NCI-H524 treated with DMSO at 0.1 percent for 48 hours (cell line): ENCODE results near the gene GREB1.
A peak's percentile ranks its signal among the peaks of the same experiment; 100 is the strongest.

Experiments used
- DNase-seq: peaks from one replicate; lab custom pipeline; 2025; lab: John Stamatoyannopoulos, UW

The GREB1 gene

DNA sequence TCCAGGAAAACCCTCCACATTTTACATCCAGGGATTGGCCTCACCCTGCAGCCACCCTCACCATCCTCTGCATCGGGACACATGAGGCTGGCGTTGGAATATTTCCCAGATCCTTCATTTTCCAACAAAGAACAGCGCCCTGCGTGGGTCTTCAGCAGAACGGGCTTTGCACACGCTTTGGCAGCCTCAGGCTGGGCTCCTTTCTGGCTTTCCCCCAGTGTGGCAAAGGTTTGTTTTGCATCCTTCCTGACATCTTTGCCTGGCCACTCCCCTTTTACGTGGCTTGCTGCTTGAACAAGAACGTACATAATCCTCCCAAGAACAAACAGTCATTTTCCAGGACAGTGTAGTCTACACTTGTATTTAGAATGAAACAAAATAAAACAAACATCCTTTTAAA is 25.6 kb upstream of the GREB1 start:
- DNase-seq: no peak

DNA sequence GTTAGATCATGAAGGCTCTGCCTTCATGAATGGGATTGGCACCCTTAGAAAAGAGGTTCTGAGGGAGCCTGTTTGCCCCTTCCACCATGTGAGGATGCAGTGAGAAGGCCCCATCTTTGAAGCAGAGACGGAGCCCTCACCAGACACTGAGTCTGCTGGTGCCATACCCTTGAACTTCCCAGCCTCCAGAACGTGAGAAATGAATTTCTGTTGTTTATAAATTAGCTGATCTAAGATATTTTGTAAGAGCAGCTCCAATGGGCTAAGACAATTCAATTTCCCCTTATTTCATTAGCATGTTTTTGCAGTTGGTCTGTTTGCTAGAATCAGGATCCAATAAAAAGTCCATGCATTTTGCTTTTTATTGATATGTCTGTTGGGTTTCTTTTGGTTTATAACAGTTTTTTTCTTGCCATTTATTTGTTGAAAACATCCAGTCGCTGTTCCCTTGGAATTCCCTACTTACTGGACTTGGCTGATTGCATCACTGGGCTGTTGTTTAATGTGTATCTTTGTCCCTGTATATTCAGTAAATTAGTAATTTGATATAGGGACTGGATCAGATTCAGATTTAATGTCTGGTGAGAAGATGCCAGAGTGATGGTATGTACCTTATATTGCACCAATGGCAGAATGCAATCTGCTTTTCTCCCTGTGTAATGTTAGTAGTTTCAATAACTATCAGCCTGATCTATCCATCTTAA is 24.0 kb upstream of the GREB1 start:
- no peak for DNase-seq

DNA sequence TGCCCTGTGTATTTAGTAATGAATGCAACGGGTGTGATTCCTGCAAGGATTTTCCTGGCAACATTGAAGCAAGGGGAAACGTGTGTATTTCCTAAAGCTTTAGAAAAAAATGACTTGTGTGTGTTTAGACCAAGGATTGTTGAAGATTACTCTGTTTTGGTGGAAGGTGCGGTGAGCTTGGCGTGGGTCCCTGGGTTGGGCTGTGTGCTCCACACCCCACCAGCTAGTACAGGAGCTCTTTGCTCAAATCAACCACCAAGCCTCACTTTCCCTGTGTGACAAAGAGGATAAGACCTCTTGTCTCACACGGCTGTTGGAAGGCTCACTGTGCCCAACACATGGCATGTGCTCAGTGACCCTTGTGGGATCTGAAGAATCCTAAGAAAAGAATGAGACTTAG is 21.4 kb upstream of the GREB1 start:
- no peak for DNase-seq

DNA sequence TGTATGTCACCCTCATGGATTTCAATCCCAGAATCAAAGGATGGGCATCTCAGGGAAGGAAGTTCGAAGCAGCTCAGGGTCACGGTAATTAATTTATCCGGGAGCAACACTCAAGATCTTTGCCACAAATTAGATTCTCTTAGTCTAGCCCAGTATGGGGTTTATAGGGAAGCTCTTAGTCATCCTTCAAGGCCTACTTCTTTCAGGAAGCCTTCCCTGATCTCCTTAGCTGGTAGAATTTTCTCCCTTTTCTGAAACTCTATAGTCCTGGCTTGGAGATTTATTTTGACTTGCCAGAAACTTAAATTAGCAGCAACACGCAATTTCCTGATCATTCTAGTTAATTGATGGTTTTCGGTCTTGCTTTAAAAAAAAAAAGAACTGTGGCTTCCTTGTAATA is 20.5 kb upstream of the GREB1 start:
- no peak for DNase-seq

DNA sequence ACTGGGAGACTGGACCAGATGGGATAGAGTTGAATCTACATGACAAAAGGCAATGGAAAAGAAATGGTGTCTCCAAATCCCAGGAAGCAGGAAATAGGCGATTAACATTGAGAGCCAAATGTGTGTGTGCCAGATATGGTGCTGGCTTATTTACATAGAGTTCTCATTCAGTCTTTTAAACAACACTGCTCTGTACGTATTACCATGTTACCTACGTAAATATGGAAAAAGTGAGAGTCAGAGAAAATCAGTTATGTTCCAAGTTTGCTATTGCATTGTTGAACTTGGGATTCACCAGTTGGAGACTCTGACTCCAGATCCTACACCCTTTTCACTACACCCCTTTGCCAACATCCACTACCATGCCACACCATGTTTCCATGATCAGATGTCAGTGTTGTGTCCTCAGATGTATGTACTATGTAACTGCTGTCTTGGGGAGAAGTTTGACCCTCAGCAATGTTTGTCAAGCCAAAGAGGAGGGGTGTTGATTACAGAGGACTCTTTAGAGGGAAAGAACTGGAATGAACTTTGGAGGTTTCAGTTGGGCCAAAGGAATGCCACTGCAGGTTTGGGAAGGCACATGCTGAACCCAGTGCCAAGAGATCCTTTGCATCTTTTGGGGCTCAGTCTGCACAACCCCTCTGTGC is 19.6 kb upstream of the GREB1 start:
- DNase-seq: no peak

DNA sequence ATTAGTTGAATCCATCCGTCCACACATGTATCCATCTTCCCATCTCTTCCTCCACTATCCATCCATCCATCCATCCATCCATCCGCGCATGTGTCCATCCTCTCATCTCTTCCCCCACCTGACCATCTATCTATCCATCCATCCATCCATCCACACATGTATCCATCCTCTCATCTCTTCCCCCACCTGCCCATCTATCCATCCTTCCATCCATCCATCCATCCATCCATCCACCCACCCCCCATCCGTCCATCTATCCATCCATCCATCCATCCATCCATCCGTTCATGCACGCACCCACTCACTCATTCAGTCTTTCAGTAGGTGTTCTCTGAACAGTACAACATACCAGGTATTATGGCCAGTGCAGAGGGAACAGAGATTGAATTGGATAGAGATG is 18.9 kb upstream of the GREB1 start:
- no peak for DNase-seq

DNA sequence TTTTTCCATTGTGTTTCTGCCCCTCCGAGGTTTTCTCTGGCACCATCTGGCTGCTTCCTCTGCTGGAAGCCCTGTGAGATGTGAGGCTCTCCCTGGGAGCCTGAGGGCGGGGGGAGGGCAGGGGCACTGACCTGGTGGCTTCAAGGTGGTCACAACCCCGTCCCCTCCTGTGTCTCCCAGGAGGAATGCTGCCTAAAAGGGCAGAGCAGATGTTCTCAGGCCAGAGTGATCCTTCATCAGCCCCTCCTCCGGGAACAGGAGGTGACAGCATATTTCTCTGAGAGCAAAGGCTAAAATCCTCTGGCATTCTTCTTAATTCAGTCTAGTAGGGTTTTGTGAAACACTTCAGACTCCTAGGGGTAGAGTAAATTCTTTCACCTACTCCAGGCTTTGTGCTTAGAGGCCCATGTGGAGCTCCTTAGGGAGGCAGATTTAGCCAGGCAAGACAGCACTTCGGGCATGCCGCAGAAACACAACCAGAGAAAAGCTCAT is 18.3 kb upstream of the GREB1 start:
- peak; percentile 10 for DNase-seq

DNA sequence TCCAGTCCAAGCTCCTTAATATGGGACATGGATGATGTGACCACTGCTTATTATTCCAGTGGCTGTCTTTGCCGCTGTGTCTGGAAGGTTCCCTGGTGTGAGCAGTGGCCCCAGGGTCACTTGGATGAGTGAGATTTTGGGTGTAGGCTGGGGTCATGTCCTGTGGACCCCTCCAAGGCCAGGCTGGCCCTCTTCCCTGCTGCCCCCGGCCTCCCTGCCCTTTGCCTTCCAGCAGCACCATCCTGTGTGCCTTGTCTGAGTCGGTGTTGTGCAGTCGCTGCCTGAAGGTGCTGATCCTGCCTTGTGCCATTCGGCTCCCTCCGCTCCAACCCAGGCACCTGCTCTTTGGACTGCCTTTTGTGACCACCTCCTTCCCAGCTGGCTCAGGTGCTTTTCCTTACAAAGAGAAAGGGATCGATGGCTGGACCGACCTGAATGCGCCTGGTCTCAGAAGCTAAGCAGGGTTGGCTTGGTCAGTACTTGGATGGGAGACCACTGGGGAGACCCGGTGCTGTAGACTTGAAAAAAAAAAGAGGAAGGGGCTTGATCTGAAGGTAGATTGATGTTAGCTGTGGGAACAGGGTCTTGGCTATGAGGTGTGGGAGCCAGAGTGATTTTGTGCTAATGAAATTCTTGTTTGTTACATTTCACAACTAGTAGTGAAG is 16.7 kb upstream of the GREB1 start:
- DNase-seq: no peak

DNA sequence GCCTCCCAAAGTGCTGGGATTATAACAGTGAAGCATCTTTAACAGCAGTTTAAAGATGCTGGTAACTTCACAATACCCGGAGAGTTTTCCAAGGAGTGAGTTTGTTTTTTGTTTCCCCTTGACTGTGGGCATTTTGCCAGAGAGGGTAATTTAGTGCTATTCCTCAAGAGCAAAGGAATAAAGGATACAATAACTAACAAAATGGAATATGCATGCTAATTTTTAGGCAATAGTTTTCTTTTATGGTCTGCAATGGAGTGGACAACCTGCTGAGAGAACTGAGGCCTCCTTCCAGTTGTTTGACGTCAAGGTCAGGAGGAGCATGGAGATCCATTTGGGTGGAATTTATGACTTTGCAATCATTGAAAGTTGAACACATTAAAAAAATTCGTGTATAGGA is 15.9 kb upstream of the GREB1 start:
- no peak for DNase-seq

DNA sequence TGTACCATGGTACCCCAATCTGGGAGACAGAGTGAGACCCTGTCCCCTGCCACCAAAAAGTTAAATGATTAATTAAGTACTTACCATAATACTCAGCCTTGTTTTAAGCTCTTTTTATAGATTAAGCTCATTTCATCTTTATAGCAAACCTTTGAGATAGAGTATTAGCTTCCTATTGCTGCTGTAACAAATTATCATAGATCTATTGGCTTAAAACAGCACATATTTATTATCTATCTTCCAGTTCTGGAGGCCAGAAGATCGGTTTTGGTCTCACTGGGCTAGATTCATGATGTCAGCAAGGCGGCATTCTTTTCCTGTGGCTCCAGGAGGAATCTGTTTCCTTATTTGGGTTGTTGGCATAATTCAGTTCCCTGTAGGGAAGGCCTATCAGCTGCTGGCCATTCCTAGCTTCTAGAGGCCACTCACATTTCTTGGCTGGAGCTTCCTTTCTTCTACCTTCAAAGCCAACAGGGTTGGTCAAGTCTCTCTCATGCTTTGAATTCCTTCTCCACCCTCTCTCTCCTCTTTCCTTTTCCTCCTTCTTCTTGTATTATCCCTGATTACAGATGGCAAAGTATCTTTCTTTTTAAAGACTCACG is 13.7 kb upstream of the GREB1 start:
- no peak for DNase-seq

DNA sequence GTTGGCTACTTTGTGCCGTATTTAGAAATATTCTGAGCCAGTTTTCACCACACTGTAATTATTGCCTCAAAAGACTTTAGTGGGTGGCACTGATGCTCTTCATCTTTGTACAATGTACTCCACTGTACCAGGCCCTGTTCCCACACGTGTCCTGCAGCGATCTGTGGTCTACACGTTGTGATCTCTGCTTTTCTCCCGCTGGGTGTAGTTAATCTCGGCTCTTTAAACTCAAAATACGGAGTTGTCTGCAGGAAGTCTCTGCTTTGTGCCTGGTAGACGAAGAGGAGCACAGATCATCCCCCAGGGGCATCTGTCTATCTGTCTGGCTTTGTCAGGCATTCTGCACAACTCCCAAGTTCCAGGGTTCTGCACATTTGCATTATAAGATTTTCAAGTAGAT is 12.1 kb upstream of the GREB1 start:
- DNase-seq: no peak

DNA sequence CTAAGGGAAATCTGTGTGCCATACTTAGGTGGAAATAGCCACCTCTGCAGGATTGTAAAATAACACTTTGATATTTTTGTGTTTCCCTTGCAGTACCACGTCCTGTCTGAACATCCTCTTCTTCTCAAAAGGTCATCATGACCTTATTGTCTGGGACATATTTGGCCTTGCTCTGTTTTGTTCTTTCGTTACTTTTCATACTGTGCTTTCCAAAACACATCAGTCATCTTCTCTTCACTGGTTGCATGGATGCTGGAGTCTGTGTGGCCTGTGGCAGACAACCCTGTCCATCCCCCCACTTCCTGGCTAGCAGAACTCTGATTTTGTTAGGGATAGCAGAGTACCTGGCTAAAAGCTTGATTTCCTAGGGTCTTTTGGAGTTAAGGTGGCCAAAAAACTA is 9.4 kb upstream of the GREB1 start:
- no peak for DNase-seq

DNA sequence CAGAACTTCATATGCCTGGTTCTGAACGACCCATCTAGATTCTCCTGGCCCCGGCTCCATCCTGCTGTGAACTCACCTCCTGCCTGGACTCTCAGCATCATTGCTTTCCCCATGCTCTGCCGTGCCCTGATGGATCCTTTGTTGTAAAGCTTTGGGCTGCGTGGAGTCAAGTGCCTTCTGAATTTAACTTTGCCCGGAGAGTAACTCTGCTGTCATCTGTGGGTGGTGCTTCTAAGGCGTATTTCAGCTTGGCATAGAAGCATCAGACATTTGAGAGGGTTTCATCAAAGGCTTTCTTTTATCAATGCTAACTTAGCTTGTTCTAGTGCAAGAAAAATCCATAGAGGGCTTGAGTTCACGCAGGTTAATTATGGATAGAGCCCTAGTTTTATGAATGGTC is 8.1 kb upstream of the GREB1 start:
- no peak for DNase-seq

DNA sequence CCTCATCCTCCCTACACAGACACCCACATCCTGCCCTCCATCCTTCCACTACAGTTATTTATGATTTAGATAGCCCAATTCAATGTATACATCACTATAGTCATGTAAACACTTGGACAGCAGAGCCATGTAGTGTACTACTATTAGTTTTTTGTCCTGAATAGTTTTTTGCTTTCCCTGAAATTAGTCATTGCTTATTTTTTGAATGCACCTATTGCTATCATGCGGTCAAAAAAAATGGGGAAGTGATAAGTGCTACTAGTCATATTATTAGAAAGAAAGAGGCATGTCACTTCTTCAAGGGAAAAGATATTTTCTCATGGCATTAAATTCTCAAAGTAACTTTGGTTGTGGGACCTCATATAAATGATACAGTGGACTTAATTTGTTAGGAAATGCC is 6.8 kb upstream of the GREB1 start:
- DNase-seq: no peak

DNA sequence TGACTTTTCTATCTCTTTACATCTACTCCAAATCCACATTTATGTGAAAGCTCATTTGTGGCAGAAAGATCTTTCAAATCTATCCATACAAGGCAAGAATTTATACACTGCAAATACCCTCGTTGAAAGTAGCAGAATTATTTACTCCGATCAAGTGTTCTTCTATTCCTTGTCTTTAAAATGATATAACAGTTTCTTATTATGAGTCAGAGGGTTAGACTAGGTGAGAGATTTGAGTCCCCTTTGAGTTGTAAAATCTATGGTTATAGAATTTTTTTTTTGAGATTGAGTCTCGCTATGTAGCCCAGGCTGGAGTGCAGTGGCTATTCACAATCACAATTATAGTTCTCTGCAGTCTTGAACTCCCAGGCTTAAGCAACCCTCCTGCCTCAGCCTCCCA is 5.6 kb upstream of the GREB1 start:
- no peak for DNase-seq

DNA sequence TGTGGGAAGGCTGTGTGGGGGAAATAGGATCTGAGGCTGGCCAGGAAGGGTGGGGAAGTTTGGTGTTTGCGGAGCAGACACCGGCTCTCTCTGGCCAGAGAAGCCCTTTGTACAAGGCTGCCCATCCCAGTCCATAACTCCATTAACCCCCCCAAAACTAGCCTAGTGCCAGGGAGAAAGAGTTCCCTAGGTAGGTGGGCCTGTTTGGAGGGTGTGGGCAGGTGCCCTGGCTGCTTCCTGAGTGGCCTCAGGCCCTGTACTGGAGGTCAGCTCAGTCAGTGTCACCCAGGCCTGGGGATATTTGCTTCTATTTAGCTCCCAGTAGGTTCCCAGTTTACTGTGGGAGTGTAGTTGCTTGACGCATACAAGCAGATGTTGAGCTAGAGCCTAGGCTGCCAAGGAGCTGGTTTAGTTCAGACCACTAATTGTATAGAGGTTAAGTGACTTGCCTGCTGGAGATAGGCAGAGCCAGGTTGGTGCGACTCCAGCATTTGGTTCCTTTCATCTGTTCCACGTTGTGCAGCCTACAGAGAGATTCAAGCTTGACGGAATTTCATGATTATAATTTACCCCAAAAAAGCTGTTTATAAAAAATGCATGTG is 2.9 kb upstream of the GREB1 start:
- DNase-seq: no peak

DNA sequence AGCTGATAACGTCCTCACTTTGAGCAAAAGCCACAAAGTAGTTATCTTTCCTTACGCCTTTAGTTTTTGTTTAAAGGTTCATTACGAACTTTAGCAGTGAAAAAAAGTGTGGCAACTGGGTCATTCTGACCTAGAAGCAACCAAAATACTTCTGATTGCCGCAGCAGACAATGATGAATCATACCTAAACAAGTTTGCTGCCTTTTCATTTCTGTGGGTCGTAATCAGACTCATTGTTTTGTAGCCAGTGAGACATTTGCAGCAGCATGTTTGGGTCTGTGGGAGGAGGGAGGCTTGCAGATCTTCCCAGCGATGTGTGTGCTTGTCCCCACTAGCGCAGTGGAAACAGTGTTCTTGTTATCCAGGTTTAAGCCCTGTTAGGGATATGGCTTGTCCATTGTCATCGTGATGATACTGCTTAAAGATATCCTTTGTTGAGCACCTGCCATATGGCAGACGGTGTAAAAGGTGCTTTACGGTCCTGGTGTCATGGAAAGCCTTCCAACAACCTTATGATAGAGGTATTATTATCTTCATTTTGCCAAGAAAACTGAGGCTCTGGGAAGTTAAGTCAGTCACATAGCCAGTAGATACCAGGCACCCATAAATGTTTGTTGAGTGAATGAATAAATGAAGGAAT is 1.3 kb upstream of the GREB1 start:
- no peak for DNase-seq

DNA sequence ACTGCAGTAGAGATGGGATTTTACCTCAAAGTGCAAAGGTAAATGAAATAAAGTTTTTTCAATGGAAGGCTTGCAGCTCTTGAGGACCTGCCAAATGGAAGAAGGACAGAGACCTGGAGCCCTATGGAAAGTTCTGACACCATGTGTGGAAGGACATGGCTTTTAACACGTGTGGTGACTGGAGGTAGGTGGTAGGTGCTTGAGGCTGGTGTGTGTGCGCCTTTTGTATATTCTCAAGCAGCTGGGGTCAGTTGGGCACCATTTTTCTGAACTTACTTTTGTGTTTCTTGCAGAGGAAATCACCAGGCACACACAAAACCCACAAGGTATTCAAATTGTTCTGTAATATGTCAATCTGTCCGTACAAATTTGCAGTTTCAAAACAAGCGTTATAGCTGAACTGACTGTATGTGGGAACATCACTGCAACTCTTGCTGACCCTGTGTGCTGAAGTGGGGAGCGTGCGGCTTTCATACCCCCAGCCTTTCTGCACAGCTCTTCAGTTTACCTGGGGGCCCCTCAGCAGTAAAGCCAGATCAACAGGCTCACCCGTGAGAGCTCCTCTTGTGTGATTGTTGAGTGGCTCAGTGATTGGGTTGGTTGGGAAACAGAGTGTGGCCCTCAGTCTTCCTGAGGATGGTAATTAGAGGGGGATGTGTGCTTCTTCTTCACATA is 363 bp downstream of the GREB1 start:
- DNase-seq: no peak

DNA sequence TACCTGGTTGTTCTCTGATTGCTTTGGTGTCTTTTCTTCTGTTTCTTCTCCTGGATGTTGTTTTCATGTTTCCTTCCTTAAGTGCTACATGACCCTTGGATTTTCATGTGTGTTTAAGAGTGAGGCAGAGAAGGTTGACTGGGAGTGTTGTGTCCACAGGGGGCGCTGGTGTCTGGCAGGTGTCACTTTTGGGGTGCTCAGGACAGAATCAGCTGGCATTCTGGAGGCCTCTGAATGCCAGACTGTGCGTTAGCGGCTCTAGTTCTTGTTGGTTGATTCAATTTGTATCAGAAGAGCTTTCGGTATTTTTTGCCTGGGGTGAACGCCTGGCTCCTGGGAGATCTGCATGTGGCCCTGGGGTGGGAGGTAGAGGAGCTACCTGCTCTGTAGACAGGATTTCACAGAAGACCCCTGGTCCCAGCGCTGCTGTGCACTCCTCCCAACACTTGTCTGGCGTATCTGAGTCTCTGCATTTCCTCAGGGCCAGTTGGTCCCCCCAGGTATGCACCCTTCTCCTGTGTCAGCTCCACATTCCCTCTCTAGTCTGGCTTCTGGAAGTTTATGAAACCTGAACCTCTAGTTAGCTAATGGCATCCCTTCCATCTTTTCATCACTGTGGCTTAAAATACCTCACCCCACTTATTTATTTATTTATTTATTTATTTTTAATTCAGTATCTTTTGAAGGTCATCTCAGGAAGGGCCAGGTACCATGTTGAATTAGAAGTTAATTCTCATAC is 1.1 kb downstream of the GREB1 start:
- DNase-seq: no peak

DNA sequence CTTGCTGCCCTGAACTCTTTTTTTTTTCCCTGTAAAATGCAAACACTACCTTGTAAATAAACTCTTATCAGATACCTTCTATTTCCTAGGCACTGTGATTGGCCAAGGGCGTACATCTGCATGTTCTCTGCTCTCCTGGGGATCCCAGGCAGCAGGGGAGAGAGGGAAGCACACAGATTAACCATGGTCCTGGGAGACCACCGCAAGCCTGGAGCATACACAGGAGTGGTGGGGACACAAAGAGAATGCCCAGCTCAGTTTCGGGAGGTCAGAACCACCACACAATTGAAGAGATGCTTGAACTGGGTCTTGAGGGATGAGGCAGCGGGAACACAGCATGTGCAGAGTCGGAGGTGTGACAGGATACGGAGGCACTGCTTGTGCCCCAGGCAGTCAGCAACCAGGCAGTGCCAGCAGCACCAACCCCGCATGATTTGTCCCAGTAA is 2.1 kb downstream of the GREB1 start:
- DNase-seq: no peak

DNA sequence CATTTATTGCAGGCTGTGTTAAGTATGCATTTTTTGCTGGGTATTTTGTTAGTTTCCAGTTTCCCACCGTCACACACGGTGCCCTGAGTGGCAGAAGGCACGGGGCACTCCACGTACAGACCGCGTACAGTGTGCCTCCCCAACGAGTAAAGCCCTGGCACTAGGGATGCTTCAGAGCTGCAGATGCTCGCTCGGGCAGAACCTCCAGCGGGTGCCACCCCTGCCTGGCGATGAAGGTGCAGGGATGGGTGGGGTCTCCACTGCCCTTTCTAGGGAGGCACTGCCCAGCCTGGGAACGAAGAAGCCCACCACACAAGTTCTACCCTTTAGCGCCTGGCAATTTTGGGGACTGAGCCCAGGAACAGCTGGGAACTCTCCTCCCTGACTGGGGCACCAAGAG is 4.1 kb downstream of the GREB1 start:
- DNase-seq: no peak
